Vagina (tissue), 2 donors: Measurements from ENCODE around the gene MKNK1. TPM values are rescaled to one million over a fixed set of nuclear protein-coding genes. Genes with fewer than 3 reads are reported as not detected.

Experiments
- DNase-seq, 2 donors: peaks; one replicate each; pipeline ENCODE4 v3.0.0-alpha.2; 2017; ENCODE audit errors: extremely low spot score in 2 of 2
- H3K27ac ChIP-seq: fragments of 200-600 bp; sonication (generic); one replicate; pipeline ENCODE4 v1.5.1; 2019
- H3K27me3 ChIP-seq: fragments of 200-600 bp; sonication (generic); one replicate; pipeline ENCODE4 v1.5.1; 2019
- H3K36me3 ChIP-seq, 2 donors: fragments of 200-600 bp; sonication (generic); one replicate each; pipeline ENCODE4 v1.5.1; 2017 to 2019
- H3K4me1 ChIP-seq: fragments of 200-600 bp; sonication (generic); one replicate; pipeline ENCODE4 v1.5.1; 2019
- H3K4me3 ChIP-seq, 2 donors: fragments of 200-600 bp; sonication (generic); 1 replicate in 1 of 2; 2 replicates in 1 of 2; pipeline ENCODE4 v1.5.1; 2016 to 2019
- H3K9me3 ChIP-seq: fragments of 200-600 bp; sonication (generic); one replicate; pipeline ENCODE4 v1.5.1; 2019
- CTCF ChIP-seq, 3 experiments: fragments of 450-650 bp in 2 of 3; fragments of 200-600 bp in 1 of 3; sonication (generic) in 1 of 3; IDR thresholded peaks; one replicate each; pipeline ENCODE4 v1.5.1; 2017 to 2019; ENCODE audit warnings: antibody characterized with exemption in 3 of 3, mild to moderate bottlenecking in 2 of 3, moderate library complexity in 2 of 3
- POLR2A ChIP-seq, 2 donors: fragments of 450-650 bp; IDR thresholded peaks; one replicate each; pipeline ENCODE4 v1.6.1; 2017; ENCODE audit warnings: antibody characterized with exemption in 2 of 2, mild to moderate bottlenecking in 2 of 2, moderate library complexity in 2 of 2
- POLR2AphosphoS5 ChIP-seq, 2 donors: sonication (generic); formaldehyde crosslinking; IDR thresholded peaks; one replicate each; pipeline ENCODE4 v1.9.0; 2017; ENCODE audit warnings: antibody characterized with exemption in 2 of 2, mild to moderate bottlenecking in 2 of 2, low read depth in 1 of 2; ENCODE audit not compliant: insufficient read depth in 1 of 2
- intact Hi-C: fragments of 100-400 bp; cut with DNase I; formaldehyde crosslinking; loops from one replicate; pipeline ENCODE4 v1.15.1; 2023
- total RNA-seq: library from RNA; depleted of rRNA; stranded (reverse); fragments of >200 nt; gene quantifications from one replicate; pipeline ENCODE4 v1.2.3, GENCODE V29; 2016

MKNK1 gene
- total RNA-seq, 1 donor from 2014 or later: 55.5 TPM

GRCh38 chr1:46568461-46568891 lies 35.6 kb downstream of the MKNK1 start:
- no peaks in the 10 kb centered on the region for H3K27me3 ChIP-seq
- no peaks in the 10 kb centered on the region for H3K9me3 ChIP-seq
- TF ChIP-seq POLR2A (IDR thresholded peaks at IDR 0.05) (no peak), CTCF (IDR thresholded peaks at IDR 0.05) (no peak), POLR2AphosphoS5 (IDR thresholded peaks at IDR 0.05; ENCODE audit: insufficient read depth in 1 of 2, low read depth in 1 of 2) (no peak)
- no peaks in the 10 kb centered on the region for H3K4me1 ChIP-seq
- H3K4me3 ChIP-seq: no peak overlapping the region
- no peak overlapping the region for H3K27ac ChIP-seq
- DNase-seq: no peak
- H3K36me3 ChIP-seq: peaks cover 0 to 27% of the 10 kb centered on the region in 2 donors
- intact Hi-C loops: no loop called here

- no peak overlapping the region for H3K4me3 ChIP-seq
Observed at GRCh38 chr1:46563341-46563740, 40.7 kb downstream of the MKNK1 start.

GRCh38 chr1:46562498-46562897 lies 41.6 kb downstream of the MKNK1 start:
- H3K36me3 ChIP-seq: peaks cover 0 to 70% of the 10 kb centered on the region in 2 donors
- no peaks in the 10 kb centered on the region for H3K4me1 ChIP-seq
- DNase-seq: no peak
- TF ChIP-seq POLR2A (IDR thresholded peaks at IDR 0.05) (no peak), CTCF (IDR thresholded peaks at IDR 0.05) (no peak), POLR2AphosphoS5 (IDR thresholded peaks at IDR 0.05; ENCODE audit: insufficient read depth in 1 of 2, low read depth in 1 of 2) (no peak)
- intact Hi-C loops: no loop called here
- no peak overlapping the region for H3K4me3 ChIP-seq
- H3K9me3 ChIP-seq: no peaks in the 10 kb centered on the region
- no peaks in the 10 kb centered on the region for H3K27me3 ChIP-seq
- H3K27ac ChIP-seq: no peak overlapping the region

More at GRCh38 chr1:46563341-46563740, 40.7 kb downstream of the MKNK1 start:
- Histone ChIP-seq H3K27ac (no peak overlapping the region), H3K27me3 (no peaks in the 10 kb centered on the region), H3K36me3 (peaks cover 0 to 67% of the 10 kb centered on the region in 2 donors), H3K4me1 (no peaks in the 10 kb centered on the region), H3K9me3 (no peaks in the 10 kb centered on the region)
- TF ChIP-seq POLR2AphosphoS5 (IDR thresholded peaks at IDR 0.05; ENCODE audit: insufficient read depth in 1 of 2, low read depth in 1 of 2): no peak
- no peak for TF ChIP-seq POLR2A (IDR thresholded peaks at IDR 0.05)
- TF ChIP-seq CTCF (IDR thresholded peaks at IDR 0.05): no peak
- DNase-seq: no peak
- intact Hi-C loops: no loop called here

GRCh38 chr1:46558966-46559365 lies 45.1 kb downstream of the MKNK1 start:
- no peak for DNase-seq
- H3K27ac ChIP-seq: no peak overlapping the region
- no peak overlapping the region for H3K4me3 ChIP-seq
- H3K9me3 ChIP-seq: no peaks in the 10 kb centered on the region
- no peak for TF ChIP-seq POLR2AphosphoS5 (IDR thresholded peaks at IDR 0.05; ENCODE audit: insufficient read depth in 1 of 2, low read depth in 1 of 2)
- TF ChIP-seq CTCF (IDR thresholded peaks at IDR 0.05): no peak
- TF ChIP-seq POLR2A (IDR thresholded peaks at IDR 0.05): no peak
- H3K27me3 ChIP-seq: no peaks in the 10 kb centered on the region
- intact Hi-C loops: no loop called here
- peaks cover 0 to 49% of the 10 kb centered on the region in 2 donors for H3K36me3 ChIP-seq
- H3K4me1 ChIP-seq: no peaks in the 10 kb centered on the region

GRCh38 chr1:46558141-46558963 lies 45.7 kb downstream of the MKNK1 start:
- Histone ChIP-seq H3K36me3 (peaks cover 0 to 48% of the 10 kb centered on the region in 2 donors), H3K4me3 (no peak overlapping the region), H3K27ac (no peak overlapping the region), H3K4me1 (no peaks in the 10 kb centered on the region), H3K27me3 (no peaks in the 10 kb centered on the region), H3K9me3 (no peaks in the 10 kb centered on the region)
- TF ChIP-seq POLR2A (IDR thresholded peaks at IDR 0.05): no peak
- TF ChIP-seq POLR2AphosphoS5 (IDR thresholded peaks at IDR 0.05; ENCODE audit: insufficient read depth in 1 of 2, low read depth in 1 of 2): no peak
- TF ChIP-seq CTCF (IDR thresholded peaks at IDR 0.05): no peak
- no peak for DNase-seq
- intact Hi-C loops: no loop called here
